Stimulated activated CD4-positive, alpha-beta T cell treated with anti-CD3 and anti-CD28 coated beads, Interleukin-4, amount 100 ng/mL, for 24 hours (primary cell): ENCODE data around the gene LMX1B.
"Not testable (repeated sequence)": the region's sequence is repeated elsewhere in the genome, so short reads cannot be mapped to it uniquely, and the experiment has no call there.

Experiments
- DNase-seq: peaks from one replicate; pipeline ENCODE4 v3.0.0-alpha.2; 2020

LMX1B gene

GRCh38 chr9:126613651-126614050 is at the start of gene LMX1B:
Gene LMX1B (plus strand): TSS chr9:126613928. CDS start chr9:126614450, 522 bp downstream.
- DNase-seq: no peak

DNA sequence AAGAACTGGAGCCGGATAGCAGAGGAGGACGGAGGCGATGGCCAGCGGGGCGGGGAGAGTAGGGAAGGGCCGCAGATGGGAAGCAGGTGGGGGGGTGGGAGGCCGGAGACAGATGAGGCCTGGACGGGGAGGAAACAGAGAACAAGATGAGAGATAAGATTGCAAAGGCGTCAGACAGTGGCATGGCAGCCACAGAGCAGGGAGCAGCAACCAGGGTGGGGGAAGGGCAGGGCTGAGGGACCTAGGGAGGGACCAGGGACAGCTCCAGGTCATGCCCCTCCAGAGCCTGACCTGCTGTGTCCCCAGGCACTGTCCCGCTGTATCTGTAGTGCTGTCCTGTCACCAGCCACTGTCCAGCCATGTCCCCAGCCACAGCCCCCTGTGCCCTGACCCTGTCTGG is 49.6 kb upstream of the LMX1B start:
- DNase-seq: no peak

- DNase-seq: no peak
These were observed 49.0 kb upstream of the LMX1B start for GRCh38 chr9:126564716-126565115.

GRCh38 chr9:126565336-126566128 is 48.2 kb upstream of the LMX1B start:
- no peak for DNase-seq

DNA sequence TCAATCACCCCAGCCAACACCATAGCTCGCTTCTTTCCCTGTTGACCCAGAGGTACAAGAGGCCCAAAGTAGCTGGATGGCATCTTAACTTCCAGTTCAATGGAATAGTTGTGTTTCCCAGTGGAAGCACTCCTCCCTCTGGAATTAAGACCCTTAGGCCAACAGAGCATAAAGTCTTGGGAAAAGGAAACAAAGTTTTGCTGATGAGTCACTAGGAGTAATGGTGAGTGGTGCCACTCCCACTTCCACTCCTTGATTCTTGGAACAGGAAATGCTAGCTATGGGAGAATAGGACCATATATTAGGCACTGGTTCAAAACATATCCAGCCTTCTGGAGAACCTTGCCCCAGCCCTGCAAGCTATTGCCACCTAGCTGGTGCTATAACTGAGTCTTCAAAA is 44.7 kb upstream of the LMX1B start:
- DNase-seq: no peak

DNA sequence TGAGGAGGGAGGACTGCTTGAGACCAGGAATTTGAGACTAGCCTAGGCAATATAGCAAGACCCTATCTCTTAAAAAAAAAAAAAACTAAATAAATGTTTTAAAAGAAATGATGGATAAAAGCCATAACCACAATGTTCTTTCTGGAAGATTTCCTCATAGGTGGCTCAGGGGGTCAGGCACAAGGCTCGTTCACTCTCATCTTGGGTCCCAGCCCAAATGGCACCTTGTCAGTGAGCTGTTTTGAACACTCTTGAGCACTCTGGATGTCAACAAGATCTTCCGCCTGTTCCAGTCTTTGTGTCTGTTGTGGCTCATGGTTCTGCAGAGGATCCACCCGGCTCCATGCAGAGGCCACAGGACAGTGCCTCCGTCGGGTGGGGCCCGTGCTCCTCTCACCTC is 35.7 kb upstream of the LMX1B start:
- DNase-seq: no peak

DNA sequence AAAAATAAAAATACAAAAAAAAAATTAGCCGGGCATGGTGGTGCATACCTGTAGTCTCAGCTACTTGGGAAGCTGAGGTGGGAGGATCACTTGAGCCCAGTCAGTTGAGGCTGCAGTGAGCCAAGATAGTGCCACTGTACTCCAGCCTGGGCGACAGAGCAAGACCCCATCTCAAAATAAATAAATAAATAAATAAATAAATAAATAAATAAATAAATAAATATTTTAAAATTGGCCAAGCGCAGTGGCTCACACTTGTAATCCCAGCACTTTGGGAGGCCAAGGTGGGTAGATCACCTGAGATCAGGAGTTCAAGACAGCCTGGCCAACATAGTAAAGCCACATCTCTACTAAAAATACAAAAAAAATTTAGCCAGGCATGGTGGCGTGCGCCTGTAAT is 33.4 kb upstream of the LMX1B start:
- DNase-seq: not testable (repeated sequence)

DNA sequence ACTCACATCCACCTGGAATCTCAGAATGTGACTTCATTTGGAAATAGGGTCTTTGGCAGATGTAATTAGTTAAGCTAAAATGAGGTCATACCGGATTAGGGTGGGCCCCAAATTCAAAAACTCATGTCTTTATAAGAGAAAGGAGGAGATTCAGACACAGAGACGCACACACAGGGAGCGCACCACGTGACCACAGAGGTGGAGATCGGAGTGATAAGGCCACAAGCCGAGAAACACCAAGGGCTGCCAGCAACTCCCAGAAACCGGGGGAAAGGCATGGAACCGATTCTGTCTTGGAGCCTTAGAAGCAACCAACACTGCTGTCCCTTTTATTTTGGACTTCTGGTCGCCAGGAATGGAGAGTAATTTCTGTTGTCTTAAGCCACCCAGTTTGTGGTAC is 31.8 kb upstream of the LMX1B start:
- DNase-seq: no peak

DNA sequence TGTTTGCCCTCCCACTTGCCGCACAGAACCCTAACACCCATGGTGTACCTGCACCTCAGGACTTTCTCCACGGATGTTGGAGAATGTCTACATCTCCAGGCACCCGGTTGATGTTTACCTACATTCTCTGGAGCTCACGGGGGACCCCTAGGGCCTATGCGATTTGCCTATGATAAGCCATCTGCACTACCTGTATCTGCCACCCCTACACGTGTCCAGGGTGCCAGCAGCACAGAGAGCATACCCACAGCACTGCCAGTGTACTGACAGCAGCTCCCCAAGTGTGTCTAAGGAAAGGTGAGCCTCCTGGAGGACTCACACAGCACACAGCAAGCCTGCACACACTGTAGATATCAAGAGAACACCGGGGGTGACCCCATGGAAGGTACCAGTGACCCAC is 31.3 kb upstream of the LMX1B start:
- no peak for DNase-seq

GRCh38 chr9:126583144-126583760 is 30.5 kb upstream of the LMX1B start:
- no peak for DNase-seq

GRCh38 chr9:126584611-126585010 is 29.1 kb upstream of the LMX1B start:
- DNase-seq: no peak

DNA sequence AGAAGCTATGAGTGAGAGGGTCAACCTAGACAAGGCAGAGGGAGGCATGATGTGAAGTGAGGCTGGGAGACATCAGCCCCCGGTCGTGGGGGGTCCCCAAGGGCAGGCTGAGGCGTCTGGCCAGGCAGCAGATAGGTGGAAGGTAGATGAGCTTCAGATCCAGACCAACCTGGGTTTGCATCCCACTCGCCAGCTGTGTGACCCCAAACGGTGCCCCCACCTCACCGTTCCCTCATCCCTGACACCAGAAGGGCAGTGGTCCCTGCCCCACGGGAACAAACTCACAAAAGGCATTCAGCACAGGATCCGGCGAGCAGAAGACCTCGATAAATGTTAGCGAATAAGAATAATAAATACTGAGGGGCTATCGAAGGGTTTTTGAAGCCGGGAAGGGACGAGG is 27.5 kb upstream of the LMX1B start:
- no peak for DNase-seq

DNA sequence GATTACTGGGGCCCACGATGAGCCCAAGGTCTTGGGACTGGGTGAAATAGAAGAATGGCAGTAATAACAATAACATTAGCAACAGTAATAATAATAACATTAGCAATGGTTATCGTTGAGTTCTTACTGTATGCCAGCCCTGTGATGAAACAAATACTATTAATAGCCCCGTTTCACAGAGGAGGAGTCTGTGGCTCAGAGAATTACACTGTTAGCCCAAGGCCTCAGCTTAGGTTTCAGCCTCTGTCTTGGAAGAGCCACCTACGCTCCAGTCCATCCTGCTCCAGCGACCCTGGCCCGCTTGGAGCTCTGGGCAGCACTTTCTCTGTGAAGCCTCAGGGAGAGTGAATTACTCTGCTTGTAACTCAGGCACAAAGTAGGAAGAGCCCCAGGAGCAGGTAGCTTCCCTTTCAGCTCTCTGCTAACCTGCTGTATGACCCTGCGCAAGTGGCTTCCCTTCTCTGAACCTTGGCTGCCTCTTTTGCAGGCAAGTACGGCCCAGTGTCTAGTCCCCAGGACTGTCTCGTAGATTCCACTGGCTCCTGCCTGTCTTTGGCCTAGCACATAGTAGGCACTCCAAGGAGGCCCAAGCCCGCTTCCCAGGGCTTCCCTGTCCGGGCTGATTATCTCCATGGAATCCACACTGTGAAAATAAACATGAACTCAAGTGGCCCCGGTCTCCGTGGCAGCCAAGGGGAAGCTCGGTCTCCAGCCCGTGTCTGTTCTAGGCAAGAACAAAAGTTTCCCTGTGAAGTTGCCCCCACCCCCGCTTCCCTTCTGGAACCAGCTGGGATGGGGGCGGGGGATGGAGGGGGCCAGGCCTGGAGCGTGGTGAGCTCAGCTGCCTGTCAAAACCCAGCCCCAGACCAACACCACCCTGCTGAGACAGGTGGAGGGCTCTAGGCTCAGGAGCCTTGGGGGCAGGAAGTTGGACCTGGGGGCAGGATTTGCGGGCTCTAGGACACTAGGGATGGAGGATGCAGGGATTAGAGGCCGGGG is 26.2 kb upstream of the LMX1B start:
- no peak for DNase-seq

DNA sequence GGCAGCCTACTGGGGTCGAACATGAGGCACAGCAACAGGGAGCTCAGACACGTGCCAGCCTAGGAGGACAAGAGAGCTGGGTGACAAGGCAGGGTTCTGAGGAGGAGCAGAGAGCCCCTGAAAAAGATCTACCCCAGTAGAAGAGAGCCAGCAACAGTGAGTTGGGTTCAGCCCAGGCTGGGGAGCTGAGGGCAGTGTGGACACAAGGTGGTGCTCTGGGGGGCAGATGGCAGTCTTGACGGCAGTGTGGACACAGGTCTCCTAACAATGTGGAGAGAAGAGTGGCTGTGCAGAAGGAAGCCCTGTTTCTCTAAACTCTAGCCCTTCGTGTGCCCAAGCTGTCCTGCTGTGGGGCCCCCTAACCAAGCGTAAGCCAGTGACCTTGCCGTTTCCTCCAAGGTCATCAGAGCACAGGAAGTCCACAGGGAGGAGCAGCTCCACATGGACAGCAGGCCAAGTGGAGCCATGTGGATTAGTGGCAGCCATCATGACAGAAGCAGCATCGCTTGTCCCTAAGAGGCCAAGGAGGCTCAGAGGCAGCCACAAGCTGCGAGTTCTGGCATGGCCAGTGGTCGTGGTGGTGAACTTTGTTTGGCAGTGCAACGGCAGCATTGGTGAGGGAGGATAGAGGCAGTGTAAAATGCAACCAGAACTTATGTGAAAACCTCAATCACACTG is 25.1 kb upstream of the LMX1B start:
- DNase-seq: no peak

DNA sequence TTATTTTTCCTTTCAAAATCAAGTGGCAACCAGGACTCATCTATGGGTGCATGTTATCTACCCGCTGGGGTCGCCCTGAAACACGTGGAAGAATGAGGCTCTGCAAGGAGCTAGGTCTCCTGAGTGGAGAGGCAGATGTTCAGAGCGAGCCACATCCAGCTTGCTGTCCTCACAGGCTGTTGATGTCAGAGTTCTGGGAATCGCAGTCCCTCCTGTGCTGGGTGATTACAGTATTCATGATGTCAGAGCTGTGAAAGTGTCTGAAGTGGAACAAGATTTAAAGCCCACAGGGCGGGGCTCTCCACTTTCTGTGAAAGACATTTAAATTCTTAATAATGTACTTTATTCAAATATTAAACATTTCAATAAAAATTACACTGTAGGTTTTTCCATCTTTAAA is 24.4 kb upstream of the LMX1B start:
- DNase-seq: no peak

GRCh38 chr9:126591083-126591482 is 22.6 kb upstream of the LMX1B start:
- no peak for DNase-seq

DNA sequence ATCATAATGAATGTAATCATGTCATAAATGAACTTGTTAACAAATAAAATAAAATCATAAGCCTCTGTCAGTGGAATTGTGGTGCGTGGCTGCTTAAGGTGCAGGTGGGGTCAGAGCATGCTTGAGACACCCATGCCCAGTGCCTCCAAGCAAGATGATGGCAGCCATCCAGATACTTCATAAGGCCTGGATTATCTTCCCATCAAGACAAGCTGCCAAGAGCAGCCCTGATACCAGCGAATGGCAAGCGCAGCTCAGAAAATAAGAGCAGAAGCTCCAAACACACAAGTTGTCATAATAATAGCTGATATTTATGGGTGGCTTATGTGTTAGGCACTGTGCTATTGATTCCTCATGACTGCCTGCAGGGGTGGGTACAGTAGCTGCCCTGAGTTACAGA is 21.8 kb upstream of the LMX1B start:
- DNase-seq: no peak

DNA sequence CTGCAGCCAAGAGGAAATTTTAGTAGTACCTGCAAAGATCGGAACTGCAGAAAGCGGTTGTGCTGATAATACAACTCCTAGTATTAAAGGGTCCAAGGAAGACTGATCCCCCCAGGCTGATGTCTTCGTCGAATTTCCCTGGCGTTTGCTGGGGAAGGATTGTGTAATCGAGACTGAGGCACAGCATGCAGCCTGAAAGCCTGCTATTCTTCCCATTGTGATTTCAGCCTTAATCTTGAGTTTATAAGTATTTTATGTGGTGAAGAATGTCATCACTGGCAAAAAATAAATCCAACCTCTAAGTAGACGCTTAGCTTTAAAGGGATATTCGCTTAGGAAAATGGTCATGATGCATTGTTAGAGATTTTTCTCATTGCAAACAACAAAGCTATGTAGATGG is 21.3 kb upstream of the LMX1B start:
- no peak for DNase-seq

GRCh38 chr9:126595982-126596381 is 17.7 kb upstream of the LMX1B start:
- no peak for DNase-seq

DNA sequence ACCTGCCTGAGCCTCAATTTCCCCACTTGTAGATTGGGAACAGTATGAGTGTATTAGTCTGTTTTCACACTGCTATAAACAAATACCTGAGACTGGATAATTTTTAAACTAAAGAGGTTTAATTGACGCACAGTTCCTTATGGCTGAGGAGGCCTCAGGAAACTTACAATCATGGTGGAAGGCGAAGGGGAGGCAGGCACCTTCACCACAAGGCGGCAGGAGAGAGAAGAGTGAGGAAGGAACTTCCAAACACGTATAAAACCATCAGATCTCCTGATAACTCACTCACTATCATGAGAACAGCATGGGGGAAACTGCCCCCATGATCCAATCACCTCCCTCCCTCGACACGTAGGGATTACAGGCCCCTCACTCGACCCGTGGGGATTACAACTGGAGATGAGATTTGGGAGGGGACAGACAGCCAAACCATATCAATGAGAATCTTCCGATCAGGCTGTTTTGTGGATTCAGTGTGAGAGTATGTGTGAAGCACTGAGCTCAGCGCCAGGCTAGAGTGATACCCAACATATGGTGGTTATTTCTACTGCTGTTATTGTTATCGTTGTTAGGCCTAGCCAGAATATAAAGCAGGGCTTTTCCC is 14.6 kb upstream of the LMX1B start:
- DNase-seq: no peak

- no peak for DNase-seq
These were observed 9.4 kb upstream of the LMX1B start for GRCh38 chr9:126604059-126605055.
